Omental fat pad (tissue), 4 donors: ENCODE measurements around the gene CSMD2. TPM values are rescaled to one million over a fixed set of nuclear protein-coding genes. Genes with fewer than 3 reads are reported as not detected.
A peak's percentile ranks its signal among the peaks of the same experiment; 100 is the strongest.

Experiments used
- ATAC-seq: fragments of 150-250 bp; one replicate; pipeline ENCODE4 v1.9.1; 2016; ENCODE audit warnings: mild to moderate bottlenecking, moderate library complexity; ENCODE audit not compliant: low FRiP score
- DNase-seq: peaks from one replicate; pipeline ENCODE4 v3.0.0-alpha.2; 2019; ENCODE audit warnings: low spot score
- CTCF ChIP-seq, 3 donors: fragments of 450-650 bp; IDR thresholded peaks; one replicate each; pipeline ENCODE4 v1.5.1; 2016 to 2017; ENCODE audit warnings: antibody characterized with exemption in 3 of 3, mild to moderate bottlenecking in 3 of 3, moderate library complexity in 2 of 3
- total RNA-seq, 4 donors: library from RNA; depleted of rRNA; stranded (reverse); fragments of >200 nt; gene quantifications; one replicate each; pipeline ENCODE4 v1.1.0, GENCODE V29; 2016

The CSMD2 gene
- total RNA-seq, 4 donors from 2014 or later = 0.19 to 3.8 (median 0.60) TPM; not detected in 1

- DNase-seq = no peak
- TF ChIP-seq CTCF (IDR thresholded peaks at IDR 0.05) = no peak
- no peak for ATAC-seq
Observed at GRCh38 chr1:33898881-33899280, 266.1 kb downstream of the CSMD2 start.

GRCh38 chr1:33898406-33898805, 266.6 kb downstream of the CSMD2 start:
- no peak for TF ChIP-seq CTCF (IDR thresholded peaks at IDR 0.05)

GRCh38 chr1:33897092-33897725, 267.8 kb downstream of the CSMD2 start:
- no peak for DNase-seq
- no peak for ATAC-seq
- no peak for TF ChIP-seq CTCF (IDR thresholded peaks at IDR 0.05)

More at GRCh38 chr1:33898406-33898805, 266.6 kb downstream of the CSMD2 start:
- ATAC-seq = no peak
- DNase-seq = no peak

- DNase-seq (no peak), ATAC-seq (no peak)
Observed at GRCh38 chr1:33895976-33896375, 269.1 kb downstream of the CSMD2 start.

GRCh38 chr1:33895396-33895795, 269.6 kb downstream of the CSMD2 start:
- TF ChIP-seq CTCF (IDR thresholded peaks at IDR 0.05) = no peak
- no peak for ATAC-seq
- DNase-seq = no peak

More at GRCh38 chr1:33895976-33896375, 269.1 kb downstream of the CSMD2 start:
- no peak for TF ChIP-seq CTCF (IDR thresholded peaks at IDR 0.05)

GRCh38 chr1:33893147-33893830, 271.7 kb downstream of the CSMD2 start:
- DNase-seq = no peak
- no peak for TF ChIP-seq CTCF (IDR thresholded peaks at IDR 0.05)
- ATAC-seq = peak; percentile 73

GRCh38 chr1:33886496-33886895, 278.5 kb downstream of the CSMD2 start:
- ATAC-seq (no peak), DNase-seq (no peak)
- TF ChIP-seq CTCF (IDR thresholded peaks at IDR 0.05) = no peak
